Right lobe of liver (tissue), 6 donors: ENCODE measurements around the gene ABCC5. TPM values are rescaled to one million over a fixed set of nuclear protein-coding genes. Genes with fewer than 3 reads are reported as not detected.
A peak's percentile ranks its signal among the peaks of the same experiment; 100 is the strongest.

Experiments used
- ATAC-seq, 4 donors: fragments of 200-7000 bp; cut with Tn5 transposase; one replicate each; pipeline ENCODE4 v1.9.1; 2020; ENCODE audit warnings: mild to moderate bottlenecking in 4 of 4, moderate library complexity in 4 of 4
- DNase-seq, 3 donors: peaks; one replicate each; pipeline ENCODE4 v3.0.0-alpha.2; 2020
- H3K27ac ChIP-seq, 3 donors: fragments of 200-600 bp; one replicate each; pipeline ENCODE4 v1.8.0; 2022
- H3K27me3 ChIP-seq, 2 donors: fragments of 200-600 bp; one replicate each; pipeline ENCODE4 v1.8.0; 2022
- H3K36me3 ChIP-seq, 4 donors: fragments of 200-600 bp; sonication (generic) in 1 of 4; one replicate each; pipeline versions ENCODE4 v1.5.1 to v1.8.0; 2017 to 2022; ENCODE audit warnings: control low read depth in 1 of 4
- H3K4me1 ChIP-seq, 4 donors: fragments of 200-600 bp; sonication (generic) in 1 of 4; one replicate each; pipeline versions ENCODE4 v1.5.1 to v1.8.0; 2017 to 2022; ENCODE audit warnings: control low read depth in 1 of 4
- H3K4me3 ChIP-seq, 3 donors: fragments of 200-600 bp; one replicate each; pipeline ENCODE4 v1.8.0; 2022
- H3K9me3 ChIP-seq, 4 donors: fragments of 200-600 bp; sonication (generic) in 1 of 4; one replicate each; pipeline versions ENCODE4 v1.5.1 to v1.8.0; 2017 to 2022; ENCODE audit warnings: control low read depth in 1 of 4
- POLR2A ChIP-seq: fragments of 450-650 bp; IDR thresholded peaks from one replicate; pipeline ENCODE4 v1.6.1; 2017; ENCODE audit warnings: antibody characterized with exemption, mild to moderate bottlenecking
- whole genome bisulfite sequencing: methylation state at CpG from one replicate; pipeline ENCODE4 v1.1.6; 2018; ENCODE audit warnings: low coverage, low lambda C conversion rate; ENCODE audit not compliant: insufficient coverage; ENCODE audit errors: missing lambda C conversion rate; 5-methylcytosine and 5-hydroxymethylcytosine counted together
- intact Hi-C, 2 donors: fragments of 100-400 bp; cut with DNase I; formaldehyde crosslinking; loops; one replicate each; pipeline versions ENCODE4 v1.11.2 to v1.14.1; 2022
- total RNA-seq, 6 experiments: library from RNA; depleted of rRNA in 2 of 6; stranded (reverse); fragments of >200 nt in 2 of 6; fragmentation: NEBNext Ultra II Directional in 3 of 6; extraction: Animal tissue kit (Norgen Biotek cat#: 25700) in 3 of 6; gene quantifications; one replicate each; pipeline versions ENCODE4 v1.1.0 to v1.2.4, GENCODE V29; 2016 to 2023
- TF ChIP-seq, protein P1 (sequence below), 4 donors: fragments of 200-600 bp in 3 of 4; fragments of 450-650 bp in 1 of 4; IDR thresholded peaks; one replicate each; pipeline versions ENCODE4 v1.5.1 to v1.8.0; 2016 to 2022; ENCODE audit warnings: antibody characterized with exemption in 4 of 4, mild to moderate bottlenecking in 2 of 4
- donor health status: DM: no; HTN: yes; CAD: no.
- donor health status: DM: no; HTN: no; CAD: no.
- donor health status: DM: no; HTN: no; CAD: no.
- donor health status: DM: no; HTN: yes; CAD: no.
- donor health status: DM: no; HTN: yes; CAD: no.

The ABCC5 gene
- total RNA-seq, 6 experiments from 2014 or later = 5.5 to 9.4 (median 7.6) TPM

GRCh38 chr3:183892610-183893214 lies 125.0 kb downstream of the ABCC5 start:
- 49% methylated on average over 7 of the region's 9 CpGs for WGBS
- no peak for TF ChIP-seq POLR2A
- TF ChIP-seq, protein P1, sequence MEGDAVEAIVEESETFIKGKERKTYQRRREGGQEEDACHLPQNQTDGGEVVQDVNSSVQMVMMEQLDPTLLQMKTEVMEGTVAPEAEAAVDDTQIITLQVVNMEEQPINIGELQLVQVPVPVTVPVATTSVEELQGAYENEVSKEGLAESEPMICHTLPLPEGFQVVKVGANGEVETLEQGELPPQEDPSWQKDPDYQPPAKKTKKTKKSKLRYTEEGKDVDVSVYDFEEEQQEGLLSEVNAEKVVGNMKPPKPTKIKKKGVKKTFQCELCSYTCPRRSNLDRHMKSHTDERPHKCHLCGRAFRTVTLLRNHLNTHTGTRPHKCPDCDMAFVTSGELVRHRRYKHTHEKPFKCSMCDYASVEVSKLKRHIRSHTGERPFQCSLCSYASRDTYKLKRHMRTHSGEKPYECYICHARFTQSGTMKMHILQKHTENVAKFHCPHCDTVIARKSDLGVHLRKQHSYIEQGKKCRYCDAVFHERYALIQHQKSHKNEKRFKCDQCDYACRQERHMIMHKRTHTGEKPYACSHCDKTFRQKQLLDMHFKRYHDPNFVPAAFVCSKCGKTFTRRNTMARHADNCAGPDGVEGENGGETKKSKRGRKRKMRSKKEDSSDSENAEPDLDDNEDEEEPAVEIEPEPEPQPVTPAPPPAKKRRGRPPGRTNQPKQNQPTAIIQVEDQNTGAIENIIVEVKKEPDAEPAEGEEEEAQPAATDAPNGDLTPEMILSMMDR (IDR thresholded peaks at IDR 0.05) = no peak
- Histone ChIP-seq H3K27me3 (no peaks in the 10 kb centered on the region), H3K9me3 (no peaks in the 10 kb centered on the region), H3K27ac (no peak overlapping the region), H3K4me1 (peaks cover 0 to 5% (median 0%) of the 10 kb centered on the region in 4 donors), H3K4me3 (no peak overlapping the region), H3K36me3 (no peaks in the 10 kb centered on the region)
- DNase-seq (no peak), ATAC-seq (peak; percentile 32 to 65 (median 61))
- intact Hi-C loops = loop anchor here (10.0 kb wide), 2 partner anchors 392 to 402 kb away; partner anchors contain the start of gene PSMD2 (in 1 of the 2)

DNA sequence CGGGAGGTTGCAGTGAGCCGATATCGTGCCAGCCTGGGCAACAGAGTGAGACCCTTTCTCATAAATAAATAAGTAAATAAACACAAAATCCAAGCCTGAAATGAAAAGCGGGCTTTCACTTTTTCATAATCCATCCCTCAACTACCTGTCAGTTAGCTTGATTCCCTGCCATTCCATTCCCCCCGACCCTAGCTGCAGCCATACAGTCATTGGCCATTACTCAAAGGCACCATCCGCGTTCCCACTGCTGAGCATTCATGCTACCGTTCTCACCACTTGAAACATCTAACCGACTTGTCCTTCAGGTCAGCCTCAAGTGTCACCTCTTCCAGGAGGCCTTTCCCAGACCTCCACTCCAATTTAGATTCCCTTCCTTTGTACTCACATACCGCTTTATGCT lies 131.9 kb downstream of the ABCC5 start:
- 90% methylated on average over 10 of the region's 10 CpGs for WGBS
- H3K27ac ChIP-seq = no peak overlapping the region
- TF ChIP-seq, protein P1 (IDR thresholded peaks at IDR 0.05) = no peak
- TF ChIP-seq POLR2A = no peak
- no peaks in the 10 kb centered on the region for H3K36me3 ChIP-seq
- DNase-seq (no peak), ATAC-seq (no peak)
- intact Hi-C loops = no loop called here
- peaks cover 0 to 9% (median 2%) of the 10 kb centered on the region in 4 donors for H3K4me1 ChIP-seq
- no peaks in the 10 kb centered on the region for H3K27me3 ChIP-seq
- H3K9me3 ChIP-seq = no peaks in the 10 kb centered on the region
- no peak overlapping the region for H3K4me3 ChIP-seq

- Histone ChIP-seq H3K36me3 (no peaks in the 10 kb centered on the region), H3K4me1 (peaks cover 0 to 9% (median 2%) of the 10 kb centered on the region in 4 donors), H3K27me3 (no peaks in the 10 kb centered on the region), H3K27ac (peak within 1 kb of the TSS; percentile 63 to 75 (median 69)), H3K4me3 (peak within 1 kb of the TSS; percentile 79 to 100 (median 99)), H3K9me3 (no peaks in the 10 kb centered on the region)
- WGBS = 1% methylated on average over 33 of the region's 63 CpGs
- peak; percentile 99 to 100 (median 100) for ATAC-seq
- TF ChIP-seq POLR2A = peak; percentile 77
- TF ChIP-seq, protein P1 (IDR thresholded peaks at IDR 0.05) = peak; percentile 94 to 97 (median 97)
- intact Hi-C loops = no loop called here
- peak; percentile 96 to 97 (median 97) for DNase-seq
These were observed 133.0 kb downstream of the ABCC5 start, which contains the start of gene PARL for GRCh38 chr3:183884427-183885296. Gene PARL, minus strand, starts transcription at chr3:183884880. Its CDS starts 34 bp downstream, at chr3:183884846.

GRCh38 chr3:183884097-183884426 lies 133.6 kb downstream of the ABCC5 start:
- Histone ChIP-seq H3K27ac (peak overlapping the region; percentile 63 to 75 (median 69)), H3K27me3 (no peaks in the 10 kb centered on the region), H3K4me1 (peaks cover 0 to 9% (median 2%) of the 10 kb centered on the region in 4 donors), H3K4me3 (peak overlapping the region; percentile 79 to 100 (median 99)), H3K9me3 (no peaks in the 10 kb centered on the region), H3K36me3 (no peaks in the 10 kb centered on the region)
- intact Hi-C loops = no loop called here
- TF ChIP-seq POLR2A = no peak
- TF ChIP-seq, protein P1 (IDR thresholded peaks at IDR 0.05) = no peak
- DNase-seq = no peak
- WGBS = under 1% methylated on average over 9 of the region's 9 CpGs
- no peak for ATAC-seq
